SK-N-SH treated with all-trans-retinoic acid at 6 μM for 48 hours (cell line): Measurements from ENCODE around the gene TSSK2.

Experiments used
- CREB5 ChIP-seq: fragments of 250-450 bp; sonication (Bioruptor Pico); IDR thresholded peaks from 2 replicates; pipeline ENCODE4 v1.5.1; 2020; ENCODE audit warnings: low read depth, mild to moderate bottlenecking, moderate library complexity
- CSDC2 ChIP-seq: fragments of 250-450 bp; sonication (Bioruptor Pico); IDR thresholded peaks from 2 replicates; pipeline ENCODE4 v1.5.0; 2020; ENCODE audit warnings: mild to moderate bottlenecking, moderate library complexity
- ESRRG ChIP-seq: fragments of 250-450 bp; sonication (Bioruptor Pico); IDR thresholded peaks from 2 replicates; pipeline ENCODE4 v1.6.1; 2021; ENCODE audit warnings: mild to moderate bottlenecking
- GLIS3 ChIP-seq: fragments of 250-450 bp; sonication (Bioruptor Pico); IDR thresholded peaks from 2 replicates; pipeline ENCODE4 v1.5.0; 2020; ENCODE audit warnings: mild to moderate bottlenecking, moderate library complexity
- ISL1 ChIP-seq: fragments of 250-450 bp; sonication (Bioruptor Pico); IDR thresholded peaks from 2 replicates; pipeline ENCODE4 v2.1.2; 2022; ENCODE audit warnings: mild to moderate bottlenecking, moderate library complexity
- PATZ1 ChIP-seq: fragments of 250-450 bp; sonication (Bioruptor Pico); IDR thresholded peaks from 2 replicates; pipeline ENCODE4 v1.8.0; 2020; ENCODE audit warnings: mild to moderate bottlenecking, moderate library complexity, borderline replicate concordance
- POU6F1 ChIP-seq: fragments of 250-450 bp; sonication (Bioruptor Pico); IDR thresholded peaks from 2 replicates; pipeline ENCODE4 v1.8.0; 2021; ENCODE audit warnings: low read depth, mild to moderate bottlenecking, moderate library complexity, borderline replicate concordance
- TSHZ2 ChIP-seq: fragments of 250-450 bp; sonication (Bioruptor Pico); IDR thresholded peaks from 2 replicates; pipeline ENCODE4 v1.5.0; 2020; ENCODE audit warnings: mild to moderate bottlenecking, moderate library complexity
- ZFP3 ChIP-seq: fragments of 250-450 bp; sonication (Bioruptor Pico); IDR thresholded peaks from 2 replicates; pipeline ENCODE4 v1.5.0; 2020; ENCODE audit warnings: mild to moderate bottlenecking, moderate library complexity
- ZNF565 ChIP-seq: fragments of 450-650 bp; formaldehyde crosslinking; conservative IDR thresholded peaks from 2 replicates; pipeline ENCODE4 v1.5.0; 2020; ENCODE audit warnings: low read depth, mild to moderate bottlenecking, moderate library complexity
- ZNF70 ChIP-seq: fragments of 450-650 bp; formaldehyde crosslinking; IDR thresholded peaks from 2 replicates; pipeline ENCODE4 v1.5.0; 2020; ENCODE audit warnings: mild to moderate bottlenecking, moderate library complexity

GRCh38 chr22:19151329-19152191, 20.5 kb downstream of the TSSK2 start:
- TF ChIP-seq ZNF70 (CRISPR knock-in tag) (no peak), ZFP3 (CRISPR knock-in tag) (no peak), ISL1 (no peak), ZNF565 (CRISPR knock-in tag) (no peak), TSHZ2 (CRISPR knock-in tag) (no peak), ESRRG (no peak), POU6F1 (CRISPR knock-in tag) (no peak), GLIS3 (CRISPR knock-in tag) (no peak), CSDC2 (CRISPR knock-in tag) (no peak), CREB5 (CRISPR knock-in tag) (no peak), PATZ1 (no peak)
